Astrocyte (in vitro differentiated cells and primary cell): ENCODE results near the gene UCHL1.

ENCODE experiments used
- EZH2 ChIP-seq: IDR thresholded peaks from 2 replicates; pipeline ENCODE4 v1.6.1; 2012; ENCODE audit warnings: mild to moderate bottlenecking, low read length, inconsistent platforms; ENCODE audit not compliant: insufficient read depth
- TF ChIP-seq, protein P1 (sequence below): IDR thresholded peaks from 2 replicates; pipeline ENCODE4 v1.5.1; 2011; ENCODE audit warnings: low read depth, mild to moderate bottlenecking, inconsistent platforms, low read length, moderate library complexity; ENCODE audit not compliant: insufficient read depth

DNA sequence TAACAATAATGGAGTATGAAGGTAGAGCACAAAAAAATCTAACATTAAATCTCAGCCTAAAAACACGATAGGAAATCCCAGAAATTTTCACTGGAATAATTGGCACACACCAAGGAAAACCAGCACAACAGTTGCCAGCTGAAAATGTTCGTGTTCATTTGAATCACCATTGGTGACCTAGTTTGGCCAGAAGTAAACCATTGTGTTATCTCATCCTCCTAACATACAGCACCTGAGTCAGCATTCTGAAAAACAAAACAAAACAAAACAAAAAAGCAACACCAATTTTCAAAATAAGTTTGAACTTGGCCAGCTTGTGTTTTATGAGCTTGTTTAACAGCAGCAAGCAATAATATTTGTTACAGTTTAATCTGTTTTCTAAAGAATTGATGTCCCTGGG lies 41.1 kb downstream of the UCHL1 start:
- TF ChIP-seq, protein P1, sequence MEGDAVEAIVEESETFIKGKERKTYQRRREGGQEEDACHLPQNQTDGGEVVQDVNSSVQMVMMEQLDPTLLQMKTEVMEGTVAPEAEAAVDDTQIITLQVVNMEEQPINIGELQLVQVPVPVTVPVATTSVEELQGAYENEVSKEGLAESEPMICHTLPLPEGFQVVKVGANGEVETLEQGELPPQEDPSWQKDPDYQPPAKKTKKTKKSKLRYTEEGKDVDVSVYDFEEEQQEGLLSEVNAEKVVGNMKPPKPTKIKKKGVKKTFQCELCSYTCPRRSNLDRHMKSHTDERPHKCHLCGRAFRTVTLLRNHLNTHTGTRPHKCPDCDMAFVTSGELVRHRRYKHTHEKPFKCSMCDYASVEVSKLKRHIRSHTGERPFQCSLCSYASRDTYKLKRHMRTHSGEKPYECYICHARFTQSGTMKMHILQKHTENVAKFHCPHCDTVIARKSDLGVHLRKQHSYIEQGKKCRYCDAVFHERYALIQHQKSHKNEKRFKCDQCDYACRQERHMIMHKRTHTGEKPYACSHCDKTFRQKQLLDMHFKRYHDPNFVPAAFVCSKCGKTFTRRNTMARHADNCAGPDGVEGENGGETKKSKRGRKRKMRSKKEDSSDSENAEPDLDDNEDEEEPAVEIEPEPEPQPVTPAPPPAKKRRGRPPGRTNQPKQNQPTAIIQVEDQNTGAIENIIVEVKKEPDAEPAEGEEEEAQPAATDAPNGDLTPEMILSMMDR: no peak
- TF ChIP-seq EZH2: no peak
